Gastrocnemius medialis (tissue), 4 donors: ENCODE measurements around the gene GJD4. TPM values are rescaled to one million over a fixed set of nuclear protein-coding genes. Genes with fewer than 3 reads are reported as not detected.
A peak's percentile ranks its signal among the peaks of the same experiment; 100 is the strongest.

Source experiments
- ATAC-seq, 2 donors: fragments of 150-250 bp; one replicate each; pipeline ENCODE4 v1.9.1; 2016
- DNase-seq, 2 donors: peaks; one replicate each; pipeline ENCODE4 v3.0.0-alpha.2; 2019
- H3K27ac ChIP-seq, 4 donors: fragments of 200-600 bp; sonication (generic); 1 replicate in 1 of 4; 2 replicates in 3 of 4; pipeline ENCODE4 v1.5.1; 2016 to 2018; ENCODE audit warnings: mild to moderate bottlenecking in 2 of 4, moderate library complexity in 1 of 4
- H3K27me3 ChIP-seq, 3 donors: fragments of 200-600 bp; sonication (generic) in 2 of 3; 1 replicate in 1 of 3; 2 replicates in 2 of 3; pipeline versions ENCODE4 v1.5.1 to v1.6.0; 2016 to 2019; ENCODE audit warnings: mild to moderate bottlenecking in 1 of 3, moderate library complexity in 1 of 3
- H3K36me3 ChIP-seq, 2 donors: fragments of 200-600 bp; sonication (generic) in 1 of 2; one replicate each; pipeline ENCODE4 v1.5.1; 2017 to 2018
- H3K4me1 ChIP-seq, 2 donors: fragments of 200-600 bp; sonication (generic) in 1 of 2; one replicate each; pipeline ENCODE4 v1.5.1; 2016 to 2017; ENCODE audit warnings: mild to moderate bottlenecking in 2 of 2
- H3K4me3 ChIP-seq, 4 donors: fragments of 200-600 bp; sonication (generic) in 3 of 4; 1 replicate in 1 of 4; 2 replicates in 3 of 4; pipeline ENCODE4 v1.5.1; 2016 to 2019; ENCODE audit warnings: mild to moderate bottlenecking in 2 of 4
- H3K9me3 ChIP-seq, 3 donors: fragments of 200-600 bp; sonication (generic) in 2 of 3; 1 replicate in 1 of 3; 2 replicates in 2 of 3; pipeline ENCODE4 v1.5.1; 2016 to 2019
- POLR2A ChIP-seq, 2 donors: fragments of 450-650 bp; IDR thresholded peaks; one replicate each; pipeline ENCODE4 v1.6.1; 2017; ENCODE audit warnings: antibody characterized with exemption in 2 of 2, mild to moderate bottlenecking in 2 of 2, moderate library complexity in 2 of 2
- in situ Hi-C, 4 donors: fragments of 200-750 bp; cut with MboI; loops; one replicate each; pipeline versions ENCODE4 v1.15.0 to v1.8.0; 2017; ENCODE audit warnings: low sequenced_read_pairs in 4 of 4
- intact Hi-C: fragments of 100-400 bp; cut with DNase I; formaldehyde crosslinking; loops from one replicate; pipeline ENCODE4 v1.15.1; 2023; ENCODE audit warnings: low total_unique reads
- total RNA-seq, 4 donors: library from RNA; depleted of rRNA; stranded (reverse); fragments of >200 nt; gene quantifications; one replicate each; pipeline versions ENCODE4 v1.1.0 to v1.2.3, GENCODE V29; 2016
- TF ChIP-seq, protein P1 (sequence below), 5 experiments: fragments of 450-650 bp in 3 of 5; fragments of 200-600 bp in 2 of 5; sonication (generic) in 2 of 5; IDR thresholded peaks in 4 of 5; conservative IDR thresholded peaks in 1 of 5; 1 replicate in 4 of 5; 2 replicates in 1 of 5; pipeline ENCODE4 v1.5.1; 2016 to 2019; ENCODE audit warnings: antibody characterized with exemption in 5 of 5, mild to moderate bottlenecking in 3 of 5, moderate library complexity in 3 of 5

Gene GJD4
- total RNA-seq, 4 donors from 2014 or later = not detected

DNA sequence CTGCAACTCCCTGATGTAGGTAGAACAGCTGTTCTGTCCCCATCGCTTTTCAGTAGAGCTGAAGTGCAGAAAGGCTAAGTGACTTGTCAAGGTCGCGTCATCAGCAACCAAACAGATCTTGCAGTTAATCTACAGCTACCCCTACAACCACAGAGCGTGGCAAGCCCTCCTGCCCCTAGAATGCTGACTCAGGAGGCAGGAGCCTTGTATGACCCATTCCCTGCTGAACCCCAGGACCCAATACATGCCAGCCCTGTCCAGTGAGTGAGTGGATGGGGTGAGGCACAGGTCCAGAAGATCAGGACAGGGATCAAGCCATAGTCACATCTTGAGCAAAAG is 26.6 kb upstream of the GJD4 start:
- DNase-seq = no peak

DNA sequence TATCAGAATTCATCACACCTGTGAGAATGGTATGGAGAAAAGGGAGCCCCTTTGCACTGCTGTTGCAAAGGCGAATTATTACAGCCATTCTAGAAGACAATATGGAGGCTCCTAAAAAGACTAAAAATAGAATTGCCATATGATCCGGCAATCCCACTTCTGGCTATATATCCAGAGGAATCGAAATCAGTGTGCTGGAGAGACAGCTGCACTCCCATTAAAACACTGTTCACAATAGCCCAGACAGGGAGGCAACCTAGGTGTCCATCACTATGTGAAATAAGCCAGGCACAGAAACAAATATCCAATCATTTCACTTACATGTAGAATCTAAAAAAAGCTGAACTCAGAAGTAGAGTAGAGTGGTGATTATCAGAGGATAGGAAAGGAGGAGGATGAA is 26.0 kb upstream of the GJD4 start:
- TF ChIP-seq, protein P1, sequence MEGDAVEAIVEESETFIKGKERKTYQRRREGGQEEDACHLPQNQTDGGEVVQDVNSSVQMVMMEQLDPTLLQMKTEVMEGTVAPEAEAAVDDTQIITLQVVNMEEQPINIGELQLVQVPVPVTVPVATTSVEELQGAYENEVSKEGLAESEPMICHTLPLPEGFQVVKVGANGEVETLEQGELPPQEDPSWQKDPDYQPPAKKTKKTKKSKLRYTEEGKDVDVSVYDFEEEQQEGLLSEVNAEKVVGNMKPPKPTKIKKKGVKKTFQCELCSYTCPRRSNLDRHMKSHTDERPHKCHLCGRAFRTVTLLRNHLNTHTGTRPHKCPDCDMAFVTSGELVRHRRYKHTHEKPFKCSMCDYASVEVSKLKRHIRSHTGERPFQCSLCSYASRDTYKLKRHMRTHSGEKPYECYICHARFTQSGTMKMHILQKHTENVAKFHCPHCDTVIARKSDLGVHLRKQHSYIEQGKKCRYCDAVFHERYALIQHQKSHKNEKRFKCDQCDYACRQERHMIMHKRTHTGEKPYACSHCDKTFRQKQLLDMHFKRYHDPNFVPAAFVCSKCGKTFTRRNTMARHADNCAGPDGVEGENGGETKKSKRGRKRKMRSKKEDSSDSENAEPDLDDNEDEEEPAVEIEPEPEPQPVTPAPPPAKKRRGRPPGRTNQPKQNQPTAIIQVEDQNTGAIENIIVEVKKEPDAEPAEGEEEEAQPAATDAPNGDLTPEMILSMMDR (IDR thresholded peaks at IDR 0.05 in 4 of 5, conservative IDR thresholded peaks at IDR 0.05 in 1 of 5) = no peak
- TF ChIP-seq POLR2A (IDR thresholded peaks at IDR 0.05) = no peak
- no peak overlapping the region for H3K4me3 ChIP-seq
- peaks cover 0 to 10% of the 10 kb centered on the region in 2 donors for H3K4me1 ChIP-seq
- intact Hi-C loops = no loop called here
- no peak for DNase-seq
- no peaks in the 10 kb centered on the region for H3K36me3 ChIP-seq
- no peak for ATAC-seq
- H3K27me3 ChIP-seq = peaks cover 0 to 5% (median 0%) of the 10 kb centered on the region in 3 donors
- H3K9me3 ChIP-seq = no peaks in the 10 kb centered on the region
- H3K27ac ChIP-seq = no peak overlapping the region
- in situ Hi-C loops = loop anchor here in 1 of 4 donors (25.0 kb wide), 1 partner anchor 342 kb away; no protein-coding TSS in a partner anchor

More for the DNA sequence above, 26.6 kb upstream of the GJD4 start:
- no peaks in the 10 kb centered on the region for H3K36me3 ChIP-seq
- TF ChIP-seq POLR2A (IDR thresholded peaks at IDR 0.05) = no peak
- TF ChIP-seq, protein P1 (IDR thresholded peaks at IDR 0.05 in 4 of 5, conservative IDR thresholded peaks at IDR 0.05 in 1 of 5) = no peak
- intact Hi-C loops = no loop called here
- H3K27ac ChIP-seq = no peak overlapping the region
- no peaks in the 10 kb centered on the region for H3K9me3 ChIP-seq
- ATAC-seq = peak in 1 of 2 donors; percentile 21
- peaks cover 0 to 10% of the 10 kb centered on the region in 2 donors for H3K4me1 ChIP-seq
- H3K27me3 ChIP-seq = peaks cover 0 to 5% (median 0%) of the 10 kb centered on the region in 3 donors
- in situ Hi-C loops = loop anchor here in 1 of 4 donors (25.0 kb wide), 1 partner anchor 341 kb away; no protein-coding TSS in a partner anchor
- H3K4me3 ChIP-seq = no peak overlapping the region

DNA sequence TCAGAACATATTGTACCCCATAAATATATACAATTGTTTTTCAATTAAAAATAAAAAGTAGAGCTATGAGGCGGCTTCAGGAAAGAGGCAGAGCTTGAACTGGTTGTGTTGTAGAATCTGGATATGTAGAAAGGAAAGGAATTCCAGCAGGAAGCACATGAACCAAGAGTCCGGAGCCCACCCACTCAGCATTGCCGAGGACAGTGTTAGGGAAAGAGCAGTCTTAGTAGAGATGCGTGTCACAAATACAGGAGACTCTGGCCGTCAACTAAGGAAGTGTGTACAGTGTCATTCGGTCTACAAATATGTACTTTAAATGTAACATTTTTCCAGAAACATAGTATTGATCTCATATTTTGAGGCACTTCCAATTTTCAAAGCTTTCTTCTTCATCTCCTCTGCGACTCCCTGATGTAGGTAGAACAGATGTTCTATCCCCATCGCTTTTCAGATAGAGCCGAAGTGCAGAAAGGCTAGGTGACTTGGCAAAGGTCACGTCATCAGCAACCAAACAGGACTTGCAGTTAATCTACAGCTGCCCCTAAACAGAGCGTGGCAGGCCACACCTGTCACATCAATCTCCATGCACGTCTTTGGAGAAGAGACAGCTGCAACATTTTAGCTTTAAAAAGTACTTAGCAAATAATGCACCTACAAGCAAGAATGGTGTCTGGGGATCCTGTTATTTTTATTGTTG is 25.3 kb upstream of the GJD4 start:
- H3K9me3 ChIP-seq = no peaks in the 10 kb centered on the region
- H3K4me3 ChIP-seq = no peak overlapping the region
- peaks cover 0 to 10% of the 10 kb centered on the region in 2 donors for H3K4me1 ChIP-seq
- H3K27me3 ChIP-seq = peaks cover 0 to 5% (median 0%) of the 10 kb centered on the region in 3 donors
- intact Hi-C loops = no loop called here
- in situ Hi-C loops = loop anchor here in 1 of 4 donors (25.0 kb wide), 1 partner anchor 343 kb away; no protein-coding TSS in a partner anchor
- DNase-seq = no peak
- H3K27ac ChIP-seq = no peak overlapping the region
- H3K36me3 ChIP-seq = no peaks in the 10 kb centered on the region
- ATAC-seq = no peak
- TF ChIP-seq, protein P1 (IDR thresholded peaks at IDR 0.05 in 4 of 5, conservative IDR thresholded peaks at IDR 0.05 in 1 of 5) = no peak
- no peak for TF ChIP-seq POLR2A (IDR thresholded peaks at IDR 0.05)

DNA sequence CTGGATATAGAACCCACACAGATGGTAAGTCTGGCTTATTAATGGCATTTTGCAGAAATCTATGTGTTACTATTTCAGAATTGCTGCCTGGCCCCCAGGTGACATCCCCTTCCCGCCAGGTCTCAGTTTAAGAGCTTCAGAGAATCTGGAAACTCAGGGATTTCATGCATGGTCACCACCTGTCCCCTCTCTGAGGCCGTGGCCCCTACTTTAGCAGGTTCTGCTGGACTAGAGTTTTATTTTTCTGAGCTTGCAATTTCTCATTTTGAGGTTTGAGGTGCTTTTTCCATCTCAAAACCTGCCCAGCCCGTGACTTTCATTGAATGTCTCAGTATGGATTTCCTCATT is 24.7 kb upstream of the GJD4 start:
- ATAC-seq = no peak
- peaks cover 0 to 5% (median 0%) of the 10 kb centered on the region in 3 donors for H3K27me3 ChIP-seq
- in situ Hi-C loops = loop anchor here in 1 of 4 donors (25.0 kb wide), 1 partner anchor 343 kb away; no protein-coding TSS in a partner anchor

More for the DNA sequence above, 24.7 kb upstream of the GJD4 start:
- DNase-seq = no peak
- no peak for TF ChIP-seq POLR2A (IDR thresholded peaks at IDR 0.05)
- TF ChIP-seq, protein P1 (IDR thresholded peaks at IDR 0.05 in 4 of 5, conservative IDR thresholded peaks at IDR 0.05 in 1 of 5) = no peak
- no peaks in the 10 kb centered on the region for H3K9me3 ChIP-seq
- no peak overlapping the region for H3K4me3 ChIP-seq
- no peaks in the 10 kb centered on the region for H3K36me3 ChIP-seq
- H3K27ac ChIP-seq = no peak overlapping the region
- H3K4me1 ChIP-seq = peaks cover 0 to 10% of the 10 kb centered on the region in 2 donors
- intact Hi-C loops = no loop called here
